Measurements from ENCODE around the gene HIVEP3.

GRCh38 chr1:41535276-41535675 lies 383.4 kb downstream of the HIVEP3 start:
- TF ChIP-seq CTCF (IDR thresholded peaks at IDR 0.05; ENCODE audit: poor library complexity) (no peak), EZH2 (IDR thresholded peaks at IDR 0.05; ENCODE audit: borderline replicate concordance) (no peak), EZH2phosphoT487 (IDR thresholded peaks at IDR 0.05; ENCODE audit: low read depth, severe bottlenecking, unreplicated experiment) (no peak)
